ENCODE measurements around the gene MCC.

The MCC gene

GRCh38 chr5:113265190-113265589 is 223.1 kb downstream of the MCC start:
- TF ChIP-seq GATA3 (IDR thresholded peaks at IDR 0.05; ENCODE audit: low read depth, low read length) (no peak), GATA2 (IDR thresholded peaks at IDR 0.05; ENCODE audit: low read depth, low read length) (no peak)

GRCh38 chr5:113264046-113264445 is 224.2 kb downstream of the MCC start:
- TF ChIP-seq GATA2 (IDR thresholded peaks at IDR 0.05; ENCODE audit: low read depth, low read length), result no peak
- TF ChIP-seq GATA3 (IDR thresholded peaks at IDR 0.05; ENCODE audit: low read depth, low read length), result no peak

GRCh38 chr5:113263545-113263944 is 224.7 kb downstream of the MCC start:
- TF ChIP-seq GATA3 (IDR thresholded peaks at IDR 0.05; ENCODE audit: low read depth, low read length) (no peak), GATA2 (IDR thresholded peaks at IDR 0.05; ENCODE audit: low read depth, low read length) (peak; percentile 47)

- TF ChIP-seq GATA3 (IDR thresholded peaks at IDR 0.05; ENCODE audit: low read depth, low read length), result no peak
- no peak for TF ChIP-seq GATA2 (IDR thresholded peaks at IDR 0.05; ENCODE audit: low read depth, low read length)
Measured at GRCh38 chr5:113262674-113263073, 225.6 kb downstream of the MCC start.

GRCh38 chr5:113259034-113259433 is 229.2 kb downstream of the MCC start:
- no peak for TF ChIP-seq GATA2 (IDR thresholded peaks at IDR 0.05; ENCODE audit: low read depth, low read length)
- TF ChIP-seq GATA3 (IDR thresholded peaks at IDR 0.05; ENCODE audit: low read depth, low read length), result no peak

- TF ChIP-seq GATA2 (IDR thresholded peaks at IDR 0.05; ENCODE audit: low read depth, low read length) (no peak), GATA3 (IDR thresholded peaks at IDR 0.05; ENCODE audit: low read depth, low read length) (no peak)
Measured at GRCh38 chr5:113257545-113257944, 230.7 kb downstream of the MCC start.

- TF ChIP-seq GATA3 (IDR thresholded peaks at IDR 0.05; ENCODE audit: low read depth, low read length), result no peak
- no peak for TF ChIP-seq GATA2 (IDR thresholded peaks at IDR 0.05; ENCODE audit: low read depth, low read length)
Measured at GRCh38 chr5:113256671-113257452, 231.4 kb downstream of the MCC start.

- no peak for TF ChIP-seq GATA3 (IDR thresholded peaks at IDR 0.05; ENCODE audit: low read depth, low read length)
- TF ChIP-seq GATA2 (IDR thresholded peaks at IDR 0.05; ENCODE audit: low read depth, low read length), result no peak
Measured at GRCh38 chr5:113255579-113256386, 232.5 kb downstream of the MCC start.

GRCh38 chr5:113255105-113255504 is 233.1 kb downstream of the MCC start:
- no peak for TF ChIP-seq GATA3 (IDR thresholded peaks at IDR 0.05; ENCODE audit: low read depth, low read length)
- no peak for TF ChIP-seq GATA2 (IDR thresholded peaks at IDR 0.05; ENCODE audit: low read depth, low read length)

GRCh38 chr5:113253037-113253436 is 235.2 kb downstream of the MCC start:
- TF ChIP-seq GATA3 (IDR thresholded peaks at IDR 0.05; ENCODE audit: low read depth, low read length) (no peak), GATA2 (IDR thresholded peaks at IDR 0.05; ENCODE audit: low read depth, low read length) (no peak)

- TF ChIP-seq GATA2 (IDR thresholded peaks at IDR 0.05; ENCODE audit: low read depth, low read length) (no peak), GATA3 (IDR thresholded peaks at IDR 0.05; ENCODE audit: low read depth, low read length) (no peak)
Measured at GRCh38 chr5:113252066-113252465, 236.2 kb downstream of the MCC start.

- TF ChIP-seq GATA2 (IDR thresholded peaks at IDR 0.05; ENCODE audit: low read depth, low read length) (no peak), GATA3 (IDR thresholded peaks at IDR 0.05; ENCODE audit: low read depth, low read length) (no peak)
Measured at GRCh38 chr5:113250341-113250953, 237.8 kb downstream of the MCC start.

GRCh38 chr5:113249206-113249605 is 239.0 kb downstream of the MCC start:
- no peak for TF ChIP-seq GATA3 (IDR thresholded peaks at IDR 0.05; ENCODE audit: low read depth, low read length)
- TF ChIP-seq GATA2 (IDR thresholded peaks at IDR 0.05; ENCODE audit: low read depth, low read length), result no peak

GRCh38 chr5:113246361-113246870 is 241.8 kb downstream of the MCC start:
- TF ChIP-seq GATA3 (IDR thresholded peaks at IDR 0.05; ENCODE audit: low read depth, low read length) (no peak), GATA2 (IDR thresholded peaks at IDR 0.05; ENCODE audit: low read depth, low read length) (no peak)
